Stimulated activated CD8-positive, alpha-beta memory T cell treated with anti-CD3 and anti-CD28 coated beads, Interleukin-4, amount 100 ng/mL, for 48 hours (primary cell): Measurements from ENCODE around the gene GDF10.
A peak's percentile ranks its signal among the peaks of the same experiment; 100 is the strongest.

Experiments used
- DNase-seq: peaks from one replicate; pipeline ENCODE4 v3.0.0-alpha.2; 2020

GDF10 gene

GRCh38 chr10:47296156-47296894 is 3.7 kb upstream of the GDF10 start:
- no peak for DNase-seq

- no peak for DNase-seq
These were observed 3.1 kb upstream of the GDF10 start for GRCh38 chr10:47296941-47297340.

- DNase-seq: no peak
These were observed 2.0 kb upstream of the GDF10 start for GRCh38 chr10:47297866-47298540.

DNA sequence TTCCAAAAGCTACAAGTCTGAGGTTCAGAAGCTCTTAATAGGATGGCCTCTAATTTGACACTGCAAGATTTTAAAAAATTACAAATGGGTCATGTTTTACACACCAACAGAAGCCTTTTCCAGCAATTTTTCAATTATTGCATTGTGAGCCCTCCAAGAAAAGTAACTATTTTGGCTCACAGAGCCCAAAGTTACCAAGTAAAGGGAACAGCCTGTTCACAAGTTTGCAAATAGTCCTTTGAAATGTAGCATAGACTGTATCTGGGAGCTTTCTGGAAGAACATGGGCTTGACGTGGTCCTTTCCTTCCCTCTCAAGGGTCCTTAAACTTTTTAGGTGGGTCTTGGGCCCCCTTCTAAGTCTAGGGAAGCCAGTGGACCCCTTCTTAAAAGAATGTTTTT is 1.3 kb upstream of the GDF10 start:
- no peak for DNase-seq

DNA sequence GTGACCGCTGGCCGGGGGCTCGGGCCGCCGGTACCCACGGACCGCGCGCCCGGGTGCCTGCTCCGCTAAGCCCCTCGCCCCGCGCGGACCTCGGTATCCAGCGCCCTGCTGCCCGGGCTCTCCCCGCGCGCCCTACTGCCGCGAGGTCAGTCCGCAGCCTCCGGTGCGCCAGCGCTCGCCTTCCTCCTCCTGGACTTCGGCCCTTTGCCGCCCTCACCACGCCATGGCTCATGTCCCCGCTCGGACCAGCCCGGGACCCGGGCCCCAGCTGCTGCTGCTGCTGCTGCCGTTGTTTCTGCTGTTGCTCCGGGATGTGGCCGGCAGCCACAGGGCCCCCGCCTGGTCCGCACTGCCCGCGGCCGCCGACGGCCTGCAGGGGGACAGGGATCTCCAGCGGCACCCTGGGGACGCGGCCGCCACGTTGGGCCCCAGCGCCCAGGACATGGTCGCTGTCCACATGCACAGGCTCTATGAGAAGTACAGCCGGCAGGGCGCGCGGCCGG is 483 bp downstream of the GDF10 start:
- no peak for DNase-seq

DNA sequence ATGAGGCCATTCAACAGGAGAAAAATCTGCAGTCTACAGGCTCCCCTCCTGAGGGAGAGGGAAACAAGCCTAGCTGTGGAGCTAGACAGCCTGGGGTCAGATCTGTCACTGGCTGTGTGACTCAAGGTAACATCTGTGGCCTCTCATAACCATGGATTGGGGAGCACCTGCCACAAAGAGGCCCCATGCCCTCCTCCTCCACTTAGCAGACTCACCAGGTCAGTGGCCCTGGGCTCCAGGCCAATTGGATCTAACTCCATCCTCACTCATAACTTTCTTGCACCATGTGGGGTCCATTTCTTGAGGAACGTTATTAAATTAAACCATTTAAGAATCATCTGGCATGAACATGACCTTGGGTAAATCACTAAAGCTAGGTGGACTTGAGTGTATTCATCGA is 1.8 kb downstream of the GDF10 start:
- DNase-seq: no peak

DNA sequence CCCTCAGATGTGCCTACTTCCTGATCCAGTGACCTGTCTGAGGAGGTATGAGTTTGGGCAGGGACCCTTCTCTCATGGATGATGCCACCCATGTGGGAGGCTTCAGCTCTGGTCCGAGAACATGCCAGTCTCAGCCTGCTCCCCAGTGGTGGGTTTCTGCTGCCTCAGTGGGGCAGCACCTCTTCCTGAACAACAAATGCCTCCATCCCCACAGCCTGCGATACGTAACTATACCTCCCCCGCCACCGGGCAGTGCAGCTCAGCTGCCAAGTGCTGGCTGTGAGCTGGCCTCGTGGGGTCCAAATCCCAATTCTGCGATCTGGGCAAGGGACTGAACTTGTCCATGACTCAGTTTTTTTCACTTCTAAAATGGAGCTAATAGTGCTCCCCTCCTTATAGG is 3.1 kb downstream of the GDF10 start:
- DNase-seq: no peak

GRCh38 chr10:47303866-47304265 is 3.9 kb downstream of the GDF10 start:
- DNase-seq: no peak

DNA sequence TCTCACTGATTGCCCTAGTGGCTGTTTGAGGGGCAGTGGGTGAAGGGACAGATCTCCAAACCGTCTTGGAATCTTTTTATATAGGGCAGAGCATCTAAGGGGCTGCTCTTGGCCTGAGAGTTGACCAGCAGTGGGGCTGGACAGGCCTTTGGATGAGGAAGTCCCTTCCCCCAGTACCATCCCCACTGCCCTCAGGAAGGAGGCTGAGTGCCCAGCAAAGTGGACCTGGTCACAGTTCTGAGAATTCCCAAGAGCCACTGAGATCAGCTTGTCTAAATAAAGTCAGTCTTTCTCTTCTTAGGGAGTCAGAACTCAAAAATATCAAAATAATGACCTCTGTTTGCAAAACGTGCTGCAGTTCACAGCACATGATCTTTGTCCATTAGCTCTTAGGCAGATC is 5.6 kb downstream of the GDF10 start:
- DNase-seq: no peak

DNA sequence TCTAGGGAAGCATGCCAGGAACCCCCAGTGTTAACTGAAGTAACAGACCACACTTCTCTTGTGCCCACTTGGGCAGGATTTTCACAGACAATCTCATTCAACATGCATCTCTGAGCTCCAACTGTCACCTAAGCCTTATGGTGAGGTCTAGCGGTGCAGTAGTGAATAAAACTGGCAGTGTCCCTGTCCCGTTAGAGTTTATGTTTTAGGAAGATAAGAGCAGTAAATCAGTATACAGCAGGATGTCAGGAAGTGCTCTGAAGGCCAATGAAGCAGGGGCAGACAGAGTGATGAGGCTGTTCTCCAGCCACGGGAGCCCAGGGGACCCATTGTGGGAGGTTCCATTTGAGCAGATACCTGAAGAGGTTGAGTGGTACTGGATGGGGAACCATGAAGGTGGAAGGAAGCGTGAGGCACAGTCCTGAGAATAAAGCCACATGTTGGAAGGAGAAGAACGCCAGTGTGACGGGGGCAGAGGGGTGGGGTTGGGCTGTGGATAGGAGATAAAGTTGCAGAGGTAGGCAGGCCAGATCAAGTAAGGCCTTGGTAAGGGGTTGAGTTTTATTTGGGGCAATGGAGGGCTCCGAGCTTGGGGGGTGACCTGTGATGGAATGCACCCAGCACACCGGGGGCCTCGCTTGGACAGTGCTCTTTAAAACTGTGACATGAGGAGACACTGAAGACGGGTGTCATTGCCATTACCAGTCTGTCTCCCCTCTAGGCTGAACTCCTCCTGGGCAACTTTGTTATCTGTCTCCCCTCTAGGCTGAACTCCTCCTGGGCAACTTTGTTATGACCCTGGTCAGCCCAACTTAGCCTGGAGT is 6.6 kb downstream of the GDF10 start:
- no peak for DNase-seq

GRCh38 chr10:47307381-47307780 is 7.4 kb downstream of the GDF10 start:
- DNase-seq: no peak

GRCh38 chr10:47308775-47309174 is 8.8 kb downstream of the GDF10 start:
- DNase-seq: no peak

DNA sequence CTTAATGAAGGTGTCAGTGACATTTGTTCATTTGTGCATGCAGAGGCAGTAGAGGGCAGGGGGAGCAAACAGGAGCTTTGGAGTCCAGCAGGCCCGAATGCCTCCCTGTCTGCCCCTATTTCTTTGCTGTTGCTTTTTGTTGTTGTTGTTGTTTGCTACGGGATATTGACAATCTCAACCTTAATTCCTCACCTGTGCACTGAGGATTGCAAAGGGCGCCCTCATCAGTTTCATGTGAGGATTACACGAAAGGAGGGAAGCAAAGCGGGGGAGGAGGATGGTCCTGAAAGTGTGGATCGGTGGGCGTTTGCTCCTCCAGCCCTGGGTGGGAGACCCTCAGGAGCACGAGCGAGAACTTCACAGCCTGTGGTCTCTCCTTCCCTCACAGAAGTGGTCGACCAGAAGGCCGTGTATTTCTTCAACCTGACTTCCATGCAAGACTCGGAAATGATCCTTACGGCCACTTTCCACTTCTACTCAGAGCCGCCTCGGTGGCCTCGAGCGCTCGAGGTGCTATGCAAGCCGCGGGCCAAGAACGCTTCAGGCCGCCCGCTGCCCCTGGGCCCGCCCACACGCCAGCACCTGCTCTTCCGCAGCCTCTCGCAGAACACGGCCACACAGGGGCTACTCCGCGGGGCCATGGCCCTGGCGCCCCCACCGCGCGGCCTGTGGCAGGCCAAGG is 9.6 kb downstream of the GDF10 start:
- peak; percentile 41 for DNase-seq

DNA sequence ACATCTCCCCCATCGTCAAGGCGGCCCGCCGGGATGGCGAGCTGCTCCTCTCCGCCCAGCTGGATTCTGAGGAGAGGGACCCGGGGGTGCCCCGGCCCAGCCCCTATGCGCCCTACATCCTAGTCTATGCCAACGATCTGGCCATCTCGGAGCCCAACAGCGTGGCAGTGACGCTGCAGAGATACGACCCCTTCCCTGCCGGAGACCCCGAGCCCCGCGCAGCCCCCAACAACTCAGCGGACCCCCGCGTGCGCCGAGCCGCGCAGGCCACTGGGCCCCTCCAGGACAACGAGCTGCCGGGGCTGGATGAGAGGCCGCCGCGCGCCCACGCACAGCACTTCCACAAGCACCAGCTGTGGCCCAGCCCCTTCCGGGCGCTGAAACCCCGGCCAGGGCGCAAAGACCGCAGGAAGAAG is 10.1 kb downstream of the GDF10 start:
- DNase-seq: no peak

DNA sequence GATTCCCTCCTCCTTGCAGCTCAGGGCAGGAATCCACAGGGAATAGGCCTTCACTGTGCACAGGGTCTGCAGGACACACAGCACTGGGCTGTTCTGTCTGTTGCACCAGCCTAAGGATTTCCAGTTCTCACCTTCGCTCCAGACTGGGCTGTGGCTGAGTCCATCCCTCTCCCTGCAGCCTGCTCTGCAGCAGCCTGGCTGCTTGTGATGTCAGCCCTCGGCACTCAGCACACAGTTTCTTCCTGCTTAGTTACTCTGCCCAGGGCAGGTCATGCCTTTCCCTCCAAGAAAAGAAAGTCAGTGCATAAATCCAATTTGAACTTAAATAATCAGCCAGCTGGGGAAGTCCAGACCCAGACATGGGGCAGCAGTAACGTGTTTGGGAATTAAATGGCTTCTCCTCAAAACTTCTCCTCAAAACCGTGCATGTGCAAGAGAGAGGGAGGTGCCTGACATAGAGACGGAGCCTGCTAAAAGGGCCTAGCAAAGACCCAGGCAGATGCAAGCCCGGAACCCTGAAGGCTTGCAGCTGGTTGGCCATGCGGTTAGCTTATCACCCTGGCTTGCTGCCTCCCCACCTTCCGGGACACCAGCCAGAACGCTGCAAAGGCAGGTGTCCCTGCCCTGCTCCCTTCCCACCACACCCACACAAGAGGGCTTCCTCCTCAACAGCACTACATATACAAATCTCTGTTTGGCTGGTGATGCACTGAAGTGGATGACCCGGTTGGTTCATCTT is 11.4 kb downstream of the GDF10 start:
- peak; percentile 34 for DNase-seq

GRCh38 chr10:47311932-47312662 is 12.1 kb downstream of the GDF10 start:
- peak; percentile 89 for DNase-seq

DNA sequence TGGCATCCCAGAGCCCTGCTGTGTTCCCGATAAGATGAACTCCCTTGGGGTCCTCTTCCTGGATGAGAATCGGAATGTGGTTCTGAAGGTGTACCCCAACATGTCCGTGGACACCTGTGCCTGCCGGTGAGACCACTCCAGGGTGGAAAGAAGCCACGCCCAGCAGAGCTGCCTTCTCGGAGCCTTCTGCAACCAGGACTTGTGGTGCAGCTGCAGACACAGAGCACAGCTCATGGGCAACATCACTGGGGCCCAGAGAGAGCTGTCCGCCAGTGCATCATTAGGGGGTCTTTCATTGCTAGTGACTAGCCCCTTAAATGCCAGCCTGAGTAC is 12.6 kb downstream of the GDF10 start:
- no peak for DNase-seq

GRCh38 chr10:47314416-47314970 is 14.5 kb downstream of the GDF10 start:
- no peak for DNase-seq

GRCh38 chr10:47315421-47315820 is 15.4 kb downstream of the GDF10 start:
- DNase-seq: no peak

GRCh38 chr10:47316131-47316530 is 16.1 kb downstream of the GDF10 start:
- DNase-seq: no peak

DNA sequence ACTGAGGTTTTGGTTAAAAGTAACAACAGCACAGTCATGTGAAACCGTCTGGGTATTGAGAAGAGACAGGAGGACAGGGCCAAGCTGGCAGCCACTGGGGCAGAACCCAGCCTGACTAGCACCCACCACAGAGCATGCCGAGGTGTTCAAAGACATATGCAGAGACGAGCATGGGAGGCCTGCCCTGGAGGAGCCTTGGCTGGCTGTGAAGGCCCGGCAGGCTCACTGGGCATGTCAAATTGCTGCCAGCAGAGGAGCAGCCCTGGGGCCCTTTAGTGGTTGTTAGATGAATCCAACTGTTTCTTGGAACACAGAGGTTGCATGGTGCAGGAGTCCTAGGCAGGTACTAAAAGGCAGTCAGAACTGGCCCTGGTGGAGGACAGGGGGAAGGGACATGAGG is 17.3 kb downstream of the GDF10 start:
- no peak for DNase-seq
